HCT116 (cell line): ENCODE results near the gene ITPRIPL1. TPM values are rescaled to one million over a fixed set of nuclear protein-coding genes. Genes with fewer than 3 reads are reported as not detected.
A peak's percentile ranks its signal among the peaks of the same experiment; 100 is the strongest.

Experiments
- ATAC-seq: fragments of 200-7000 bp; cut with Tn5 transposase; 2 replicates; pipeline ENCODE4 v1.9.1; 2020; ENCODE audit warnings: mild to moderate bottlenecking, moderate library complexity
- BruUV-seq: library from RNA; stranded (reverse); fragments of 400-500 nt; replicated peaks from 2 replicates; lab custom pipeline; 2021; lab: Mats Ljungman, UMichigan
- CTCF ChIA-PET: fragments of 300-600 bp; sonication (Branson Sonifier 250); formaldehyde crosslinking; loops from one replicate; lab custom pipeline; 2021; ENCODE audit warnings: antibody characterized with exemption; lab: Charles Lee
- POLR2A ChIA-PET: fragments of 300-600, 350-600 bp; sonication (Branson Sonifier 250); formaldehyde crosslinking; loops from one replicate; lab custom pipeline; 2021; ENCODE audit warnings: antibody characterized with exemption; lab: Charles Lee
- RAD21 ChIA-PET, 2 experiments: fragments of 300-600 bp; sonication (Branson Sonifier 250); formaldehyde crosslinking; loops; one replicate each; lab custom pipeline; 2023; ENCODE audit warnings: low total read pairs in 2 of 2; ENCODE audit not compliant: uncharacterized antibody in 2 of 2, unreplicated experiment in 2 of 2, low non-redundant PET in 1 of 2; lab: Charles Lee
- DNase-seq: peaks from one replicate; pipeline ENCODE4 v3.0.0-alpha.2; 2010; ENCODE audit warnings: low read depth, low spot score
- H2AFZ ChIP-seq: fragments of 200-600 bp; shearing (Covaris generic), sonication (generic); 2 replicates; pipeline ENCODE4 v1.6.1; 2017; ENCODE audit warnings: low read depth, mixed run types, mixed read lengths, antibody characterized with exemption, low read length; ENCODE audit not compliant: poor library complexity, severe bottlenecking
- H3K27ac ChIP-seq: 2 replicates; pipeline ENCODE4 v1.5.1; 2012; ENCODE audit warnings: low read depth, low read length
- H3K27me3 ChIP-seq: fragments of 200-600 bp; sonication (generic); 2 replicates; pipeline ENCODE4 v1.6.1; 2016; ENCODE audit warnings: mixed run types, low read length, mixed read lengths; ENCODE audit not compliant: insufficient read depth
- H3K36me3 ChIP-seq, 2 experiments: fragments of 200-500 bp in 1 of 2; fragments of 200-600 bp in 1 of 2; sonication (Bioruptor generic) in 1 of 2; sonication (generic) in 1 of 2; 2 replicates each; pipeline versions ENCODE4 v1.5.1 to v1.6.1; 2014 to 2016; ENCODE audit warnings: low read length in 2 of 2, inconsistent platforms in 1 of 2, mixed read lengths in 1 of 2, mixed run types in 1 of 2; ENCODE audit not compliant: insufficient read depth in 2 of 2, control insufficient read depth in 1 of 2
- H3K4me1 ChIP-seq, 2 experiments: fragments of 200-600 bp in 1 of 2; sonication (generic) in 1 of 2; 2 replicates each; pipeline versions ENCODE4 v1.5.1 to v1.6.1; 2012 to 2017; ENCODE audit warnings: low read length in 2 of 2, inconsistent platforms in 1 of 2, mild to moderate bottlenecking in 1 of 2, mixed read lengths in 1 of 2, mixed run types in 1 of 2, moderate library complexity in 1 of 2; ENCODE audit not compliant: insufficient read depth in 2 of 2, control insufficient read depth in 1 of 2
- H3K4me2 ChIP-seq: fragments of 200-600 bp; sonication (generic); 2 replicates; pipeline ENCODE4 v1.6.1; 2017; ENCODE audit warnings: mixed run types, low read length, mixed read lengths
- H3K4me3 ChIP-seq, 2 experiments: fragments of 200-600 bp in 1 of 2; sonication (generic) in 1 of 2; replicated peaks in 1 of 2; 2 replicates each; pipeline ENCODE4 v1.5.1; 2011 to 2016; ENCODE audit warnings: low read length in 2 of 2, control low read depth in 1 of 2, low read depth in 1 of 2, mild to moderate bottlenecking in 1 of 2, mixed read lengths in 1 of 2, mixed run types in 1 of 2
- H3K79me2 ChIP-seq: fragments of 200-600 bp; sonication (generic); 2 replicates; pipeline ENCODE4 v1.6.1; 2017; ENCODE audit warnings: mild to moderate bottlenecking, mixed run types, low read length, moderate library complexity, mixed read lengths; ENCODE audit not compliant: insufficient read depth
- H3K9ac ChIP-seq: fragments of 200-600 bp; sonication (generic); 2 replicates; pipeline ENCODE4 v1.6.1; 2016; ENCODE audit warnings: low read length, mixed read lengths
- H3K9me2 ChIP-seq: fragments of 200-600 bp; sonication (generic), shearing (Covaris generic); 2 replicates; pipeline ENCODE4 v1.6.1; 2017; ENCODE audit warnings: mixed run types, mild to moderate bottlenecking, moderate library complexity; ENCODE audit not compliant: insufficient read depth
- H3K9me3 ChIP-seq, 2 experiments: fragments of 200-500 bp in 1 of 2; fragments of 200-600 bp in 1 of 2; sonication (Bioruptor generic) in 1 of 2; sonication (generic) in 1 of 2; 2 replicates each; pipeline ENCODE4 v1.6.1; 2014 to 2017; ENCODE audit warnings: low read length in 2 of 2, mixed read lengths in 2 of 2, inconsistent platforms in 1 of 2, low read depth in 1 of 2, mild to moderate bottlenecking in 1 of 2, mixed run types in 1 of 2, moderate library complexity in 1 of 2; ENCODE audit not compliant: control insufficient read depth in 1 of 2, insufficient read depth in 1 of 2
- H4K20me1 ChIP-seq: fragments of 200-600 bp; sonication (generic), shearing (Covaris generic); 2 replicates; pipeline ENCODE4 v1.6.1; 2017; ENCODE audit warnings: mixed run types, mild to moderate bottlenecking, moderate library complexity; ENCODE audit not compliant: insufficient read depth
- ELF1 ChIP-seq: IDR thresholded peaks from 2 replicates; pipeline ENCODE4 v1.6.1; 2012; ENCODE audit warnings: low read depth, borderline replicate concordance
- JUND ChIP-seq: IDR thresholded peaks from 2 replicates; pipeline ENCODE4 v1.6.1; 2012
- YY1 ChIP-seq: IDR thresholded peaks from 2 replicates; pipeline ENCODE4 v1.6.1; 2011; ENCODE audit warnings: low read length, low read depth, moderate library complexity, mild to moderate bottlenecking; ENCODE audit not compliant: insufficient replicate concordance; ENCODE audit errors: extremely low read depth
- ZNF274 ChIP-seq: fragments of 200-500 bp; sonication (Bioruptor generic); IDR thresholded peaks from 2 replicates; pipeline ENCODE4 v1.6.1; 2014; ENCODE audit warnings: mild to moderate bottlenecking, low read depth, low read length, inconsistent platforms
- intact Hi-C: fragments of 100-400 bp; cut with micrococcal nuclease; formaldehyde crosslinking; loops from 2 replicates; pipeline ENCODE4 v1.10.0; 2022
- total RNA-seq: library from RNA; stranded (reverse); gene quantifications from one replicate; pipeline ENCODE4 v1.2.1, GENCODE V29; 2021; ENCODE audit not compliant: unreplicated experiment
- TF ChIP-seq, protein P1 (sequence below), 3 experiments: fragments of 200-600 bp in 1 of 3; sonication (generic) in 1 of 3; IDR thresholded peaks in 2 of 3; conservative IDR thresholded peaks in 1 of 3; 2 replicates each; pipeline ENCODE4 v1.5.1; 2012 to 2017; ENCODE audit warnings: low read depth in 2 of 3, low read length in 2 of 3, antibody characterized with exemption in 1 of 3, borderline replicate concordance in 1 of 3, control low read depth in 1 of 3, mild to moderate bottlenecking in 1 of 3, mixed read lengths in 1 of 3, mixed run types in 1 of 3, moderate library complexity in 1 of 3; ENCODE audit not compliant: insufficient read depth in 1 of 3

Gene ITPRIPL1
- total RNA-seq, 1 experiment from 2014 or later: 12.4 TPM

DNA sequence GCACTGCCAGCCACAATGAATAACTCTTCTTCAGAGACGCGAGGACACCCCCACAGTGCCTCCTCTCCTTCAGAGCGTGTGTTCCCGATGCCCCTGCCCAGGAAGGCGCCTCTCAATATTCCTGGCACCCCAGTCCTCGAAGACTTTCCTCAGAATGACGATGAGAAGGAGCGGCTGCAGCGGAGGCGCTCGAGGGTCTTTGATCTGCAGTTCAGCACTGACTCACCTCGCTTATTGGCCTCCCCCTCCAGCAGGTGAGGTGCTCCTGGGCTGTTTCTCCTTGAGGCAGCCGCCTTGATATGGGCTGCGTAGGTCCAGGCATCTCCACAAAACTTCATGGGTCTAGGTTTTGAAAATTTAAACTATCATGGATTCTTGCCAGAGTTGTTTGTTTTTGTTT, 16.5 kb downstream of the ITPRIPL1 start (continued):
- no peak for TF ChIP-seq ELF1

DNA sequence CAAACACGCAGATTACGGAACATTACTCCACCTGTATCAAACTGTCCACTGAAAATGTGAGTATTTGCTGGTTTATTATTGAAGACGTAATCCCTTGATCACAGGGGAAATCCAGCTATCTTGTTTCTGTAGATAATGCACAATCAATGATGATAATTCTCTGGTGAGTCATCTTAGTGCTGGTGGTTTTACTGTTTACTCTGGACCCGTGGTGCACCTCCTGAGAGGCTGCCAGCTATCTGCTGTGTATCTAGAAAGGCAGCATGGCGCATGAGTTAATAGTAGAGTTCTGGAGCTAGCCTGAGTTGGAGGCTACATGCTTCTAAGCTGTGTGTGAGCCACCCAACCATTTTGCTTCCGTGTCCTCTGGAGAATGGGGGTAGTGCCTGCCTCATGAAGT, 17.0 kb downstream of the ITPRIPL1 start:
- Histone ChIP-seq H4K20me1 (no peaks in the 10 kb centered on the region), H3K9me3 (no peaks in the 10 kb centered on the region), H3K79me2 (peaks cover 81% of the 10 kb centered on the region), H3K4me2 (peak overlapping the region; percentile 16; the same call in 1 of the 2 replicates), H3K27me3 (no peaks in the 10 kb centered on the region), H3K9me2 (no peaks in the 10 kb centered on the region), H3K9ac (no peak overlapping the region), H2AFZ (no peak overlapping the region), H3K4me3 (no peak overlapping the region), H3K36me3 (peaks cover 35 to 54% of the 10 kb centered on the region in 2 experiments; a peak in 3 of 4 replicates), H3K4me1 (peaks cover 0 to 38% of the 10 kb centered on the region in 2 experiments; a peak in 3 of 4 replicates), H3K27ac (peak overlapping the region; percentile 26; the same call in 1 of the 2 replicates)
- POLR2A ChIA-PET: no interaction called here
- RAD21 ChIA-PET: no interaction called here
- DNase-seq (no peak), ATAC-seq (peak; percentile 36; the same call in 1 of the 2 replicates)
- no TSS peak for BruUV-seq
- CTCF ChIA-PET: no interaction called here
- intact Hi-C loops: no loop called here
- TF ChIP-seq YY1: no peak
- TF ChIP-seq, protein P1, sequence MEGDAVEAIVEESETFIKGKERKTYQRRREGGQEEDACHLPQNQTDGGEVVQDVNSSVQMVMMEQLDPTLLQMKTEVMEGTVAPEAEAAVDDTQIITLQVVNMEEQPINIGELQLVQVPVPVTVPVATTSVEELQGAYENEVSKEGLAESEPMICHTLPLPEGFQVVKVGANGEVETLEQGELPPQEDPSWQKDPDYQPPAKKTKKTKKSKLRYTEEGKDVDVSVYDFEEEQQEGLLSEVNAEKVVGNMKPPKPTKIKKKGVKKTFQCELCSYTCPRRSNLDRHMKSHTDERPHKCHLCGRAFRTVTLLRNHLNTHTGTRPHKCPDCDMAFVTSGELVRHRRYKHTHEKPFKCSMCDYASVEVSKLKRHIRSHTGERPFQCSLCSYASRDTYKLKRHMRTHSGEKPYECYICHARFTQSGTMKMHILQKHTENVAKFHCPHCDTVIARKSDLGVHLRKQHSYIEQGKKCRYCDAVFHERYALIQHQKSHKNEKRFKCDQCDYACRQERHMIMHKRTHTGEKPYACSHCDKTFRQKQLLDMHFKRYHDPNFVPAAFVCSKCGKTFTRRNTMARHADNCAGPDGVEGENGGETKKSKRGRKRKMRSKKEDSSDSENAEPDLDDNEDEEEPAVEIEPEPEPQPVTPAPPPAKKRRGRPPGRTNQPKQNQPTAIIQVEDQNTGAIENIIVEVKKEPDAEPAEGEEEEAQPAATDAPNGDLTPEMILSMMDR (IDR thresholded peaks at IDR 0.05 in 2 of 3, conservative IDR thresholded peaks at IDR 0.05 in 1 of 3; ENCODE audit: borderline replicate concordance in 1 of 3, insufficient read depth in 1 of 3, low read depth in 2 of 3, low read length in 2 of 3): no peak
- TF ChIP-seq ZNF274: no peak
- TF ChIP-seq JUND: 0 out of 2 replicates have a peak, but pooled peaks have one; percentile 10
